GM18505 (cell line): ENCODE results near the gene TENM3.

ENCODE experiments used
- ATAC-seq: cut with Tn5 transposase; IDR thresholded peaks from one replicate; pipeline ENCODE4 v1.9.1; 2021; ENCODE audit not compliant: unreplicated experiment
- POLR2A ChIP-seq: IDR thresholded peaks from 4 replicates; pipeline ENCODE4 v1.6.1; 2011; ENCODE audit warnings: borderline replicate concordance; ENCODE audit not compliant: insufficient read depth, insufficient read length; ENCODE audit errors: extremely low read depth

Gene TENM3

GRCh38 chr4:182578402-182578801 lies 335.2 kb downstream of the TENM3 start:
- no peak for TF ChIP-seq POLR2A
- ATAC-seq, result no peak

GRCh38 chr4:182582245-182582644 lies 339.0 kb downstream of the TENM3 start:
- no peak for ATAC-seq
- no peak for TF ChIP-seq POLR2A

GRCh38 chr4:182583703-182584415 lies 340.7 kb downstream of the TENM3 start:
- no peak for TF ChIP-seq POLR2A
- ATAC-seq, result no peak

GRCh38 chr4:182585321-182585720 lies 342.1 kb downstream of the TENM3 start:
- TF ChIP-seq POLR2A, result no peak
- no peak for ATAC-seq

GRCh38 chr4:182589100-182589499 lies 345.9 kb downstream of the TENM3 start:
- ATAC-seq, result no peak
- TF ChIP-seq POLR2A, result no peak

GRCh38 chr4:182593402-182593801 lies 350.2 kb downstream of the TENM3 start:
- ATAC-seq, result no peak
- TF ChIP-seq POLR2A, result no peak

GRCh38 chr4:182593864-182594263 lies 350.7 kb downstream of the TENM3 start:
- TF ChIP-seq POLR2A, result no peak
- no peak for ATAC-seq

- no peak for ATAC-seq
- no peak for TF ChIP-seq POLR2A
These were observed 356.9 kb downstream of the TENM3 start for GRCh38 chr4:182600093-182600492.

- no peak for ATAC-seq
- TF ChIP-seq POLR2A, result no peak
These were observed 357.7 kb downstream of the TENM3 start for GRCh38 chr4:182600856-182601255.

GRCh38 chr4:182604161-182604622 lies 361.0 kb downstream of the TENM3 start:
- TF ChIP-seq POLR2A, result no peak
- no peak for ATAC-seq

GRCh38 chr4:182604953-182605352 lies 361.8 kb downstream of the TENM3 start:
- no peak for ATAC-seq
- TF ChIP-seq POLR2A, result no peak

GRCh38 chr4:182608525-182608924 lies 365.3 kb downstream of the TENM3 start:
- TF ChIP-seq POLR2A, result no peak
- ATAC-seq, result no peak

GRCh38 chr4:182616476-182616875 lies 373.3 kb downstream of the TENM3 start:
- ATAC-seq, result no peak
- no peak for TF ChIP-seq POLR2A

GRCh38 chr4:182619660-182620059 lies 376.5 kb downstream of the TENM3 start:
- TF ChIP-seq POLR2A, result no peak
- no peak for ATAC-seq

GRCh38 chr4:182620111-182620980 lies 377.1 kb downstream of the TENM3 start:
- no peak for ATAC-seq
- no peak for TF ChIP-seq POLR2A

GRCh38 chr4:182624281-182624680 lies 381.1 kb downstream of the TENM3 start:
- ATAC-seq, result no peak
- TF ChIP-seq POLR2A, result no peak
